IMR-90 (cell line): ENCODE measurements around the gene RCCD1. TPM values are rescaled to one million over a fixed set of nuclear protein-coding genes. Genes with fewer than 3 reads are reported as not detected.
A peak's percentile ranks its signal among the peaks of the same experiment; 100 is the strongest.

Experiments used
- ATAC-seq: fragments of 200-7000 bp; cut with Tn5 transposase; 2 replicates; pipeline ENCODE4 v1.9.1; 2020; ENCODE audit warnings: low read depth, mild to moderate bottlenecking, moderate library complexity
- BruUV-seq: library from RNA; stranded (reverse); fragments of 400-500 nt; replicated peaks from 2 replicates; lab custom pipeline; 2021; lab: Mats Ljungman, UMichigan
- CTCF ChIA-PET: fragments of 300-600 bp; formaldehyde crosslinking; extraction: SDS; loops from one replicate; lab custom pipeline; 2021; ENCODE audit warnings: antibody characterized with exemption; lab: Yijun Ruan, JAX
- POLR2A ChIA-PET: fragments of 300-600 bp; sonication (Branson Sonifier 250); formaldehyde crosslinking; loops from one replicate; lab custom pipeline; 2022; ENCODE audit warnings: antibody characterized with exemption; ENCODE audit not compliant: unreplicated experiment; lab: Charles Lee
- DNase-seq: peaks from one replicate; pipeline ENCODE4 v3.0.0; 2013
- H2AFZ ChIP-seq: replicated peaks from 2 replicates; pipeline ENCODE3; 2013; ENCODE audit warnings: low read length, mild to moderate bottlenecking; ENCODE audit not compliant: poor library complexity
- H2AK5ac ChIP-seq: 2 replicates; pipeline ENCODE4 v1.6.1; 2013; ENCODE audit warnings: low read depth, low read length, inconsistent platforms
- H2AK9ac ChIP-seq: replicated peaks from 2 replicates; pipeline ENCODE3; 2013; ENCODE audit warnings: mild to moderate bottlenecking, low read depth, low read length, moderate library complexity; ENCODE audit not compliant: poor library complexity
- H2BK120ac ChIP-seq: 2 replicates; pipeline ENCODE4 v1.6.1; 2013; ENCODE audit warnings: low read depth, low read length, inconsistent platforms
- H2BK15ac ChIP-seq: 3 replicates; pipeline ENCODE4 v1.6.1; 2013; ENCODE audit warnings: low read depth, low read length, inconsistent platforms
- H2BK20ac ChIP-seq: 2 replicates; pipeline ENCODE4 v1.6.1; 2013; ENCODE audit warnings: low read depth, mild to moderate bottlenecking, inconsistent platforms, low read length, moderate library complexity
- H2BK5ac ChIP-seq: 2 replicates; pipeline ENCODE4 v1.6.1; 2013; ENCODE audit warnings: mild to moderate bottlenecking, low read depth, low read length, inconsistent platforms; ENCODE audit not compliant: poor library complexity, severe bottlenecking
- H3K14ac ChIP-seq: replicated peaks from 2 replicates; pipeline ENCODE4 v1.6.1; 2013; ENCODE audit warnings: low read depth, low read length, inconsistent platforms
- H3K18ac ChIP-seq: 2 replicates; pipeline ENCODE4 v1.6.1; 2013; ENCODE audit warnings: low read depth, low read length, control low read depth
- H3K23ac ChIP-seq: 2 replicates; pipeline ENCODE4 v1.6.1; 2013; ENCODE audit warnings: low read depth, low read length, inconsistent platforms
- H3K27ac ChIP-seq: 2 replicates; pipeline ENCODE4 v1.5.1; 2013; ENCODE audit warnings: mild to moderate bottlenecking, control low read depth, low read length; ENCODE audit not compliant: insufficient read depth
- H3K27me3 ChIP-seq: 2 replicates; pipeline ENCODE4 v1.6.1; 2013; ENCODE audit warnings: low read length; ENCODE audit not compliant: control insufficient read depth, insufficient read depth
- H3K36me3 ChIP-seq: 2 replicates; pipeline ENCODE4 v1.6.1; 2013; ENCODE audit warnings: low read length, mixed read lengths; ENCODE audit not compliant: control insufficient read depth, insufficient read depth
- H3K4ac ChIP-seq: 2 replicates; pipeline ENCODE4 v1.6.1; 2013; ENCODE audit warnings: low read depth, low read length, inconsistent platforms
- H3K4me1 ChIP-seq: 2 replicates; pipeline ENCODE4 v1.6.1; 2013; ENCODE audit warnings: low read length, mixed read lengths; ENCODE audit not compliant: control insufficient read depth, insufficient read depth
- H3K4me2 ChIP-seq: 2 replicates; pipeline ENCODE4 v1.6.1; 2013; ENCODE audit warnings: low read depth, mild to moderate bottlenecking, control low read depth, low read length, moderate library complexity
- H3K4me3 ChIP-seq: 2 replicates; pipeline ENCODE4 v1.5.1; 2013; ENCODE audit warnings: low read depth, mild to moderate bottlenecking, control low read depth, low read length, moderate library complexity; ENCODE audit not compliant: insufficient read depth
- H3K56ac ChIP-seq: 2 replicates; pipeline ENCODE4 v1.6.1; 2013; ENCODE audit warnings: low read length, inconsistent platforms; ENCODE audit not compliant: insufficient read depth; ENCODE audit errors: extremely low read depth
- H3K79me1 ChIP-seq, 2 experiments: 2 replicates each; pipeline ENCODE4 v1.6.1; 2013; ENCODE audit warnings: low read length in 2 of 2, inconsistent platforms in 1 of 2, low read depth in 1 of 2
- H3K9ac ChIP-seq: 2 replicates; pipeline ENCODE4 v1.6.1; 2013; ENCODE audit warnings: low read depth, low read length, control low read depth
- H3K9me1 ChIP-seq: 2 replicates; pipeline ENCODE4 v1.6.1; 2013; ENCODE audit warnings: low read length, inconsistent platforms; ENCODE audit not compliant: insufficient read depth
- H3K9me3 ChIP-seq: 2 replicates; pipeline ENCODE4 v1.6.1; 2013; ENCODE audit warnings: low read length; ENCODE audit not compliant: control insufficient read depth, insufficient read depth
- H4K20me1 ChIP-seq: 2 replicates; pipeline ENCODE4 v1.6.1; 2013; ENCODE audit warnings: low read length, inconsistent platforms; ENCODE audit not compliant: insufficient read depth
- H4K5ac ChIP-seq: 2 replicates; pipeline ENCODE4 v1.6.1; 2013; ENCODE audit warnings: mild to moderate bottlenecking, low read depth, low read length, control low read depth
- H4K8ac ChIP-seq, 2 experiments: 2 replicates each; pipeline ENCODE4 v1.6.1; 2013; ENCODE audit warnings: low read depth in 2 of 2, low read length in 2 of 2, control low read depth in 1 of 2, inconsistent platforms in 1 of 2
- H4K91ac ChIP-seq: 2 replicates; pipeline ENCODE4 v1.6.1; 2013; ENCODE audit warnings: low read depth, low read length, inconsistent platforms; ENCODE audit not compliant: insufficient read depth
- BHLHE40 ChIP-seq: fragments of 150-350 bp; IDR thresholded peaks from 2 replicates; pipeline ENCODE4 v1.6.1; 2016; ENCODE audit warnings: mild to moderate bottlenecking, low read depth, low read length
- MAFK ChIP-seq: IDR thresholded peaks from 2 replicates; pipeline ENCODE4 v1.6.1; 2012; ENCODE audit warnings: low read depth, low read length, improper control_type of control experiment
- MAZ ChIP-seq: IDR thresholded peaks from 2 replicates; pipeline ENCODE4 v1.6.1; 2012; ENCODE audit warnings: low read depth, mild to moderate bottlenecking, low read length, improper control_type of control experiment, moderate library complexity, borderline replicate concordance
- POLR2A ChIP-seq: IDR thresholded peaks from 2 replicates; pipeline ENCODE4 v1.6.1; 2012; ENCODE audit warnings: mild to moderate bottlenecking, low read depth, low read length
- WGBS, 2 experiments: methylation state at CpG; one replicate each; pipeline versions ENCODE4 v1.1.5 to v1.1.7; 2013; ENCODE audit warnings: missing lambda C conversion rate in 2 of 2; ENCODE audit not compliant: insufficient read length in 1 of 2; ENCODE audit errors: extremely low coverage in 2 of 2; 5-methylcytosine and 5-hydroxymethylcytosine counted together
- dilution Hi-C: fragments of 300-500 bp; cut with HindIII; formaldehyde crosslinking; loops from one replicate; pipeline ENCODE4 v1.14.3; 2018; ENCODE audit warnings: low sequenced_read_pairs; ENCODE audit not compliant: unreplicated experiment
- in situ Hi-C: fragments of 300-500 bp; cut with MboI; formaldehyde crosslinking; loops from 3 replicates; pipeline ENCODE4 v1.14.3; 2019; ENCODE audit warnings: low sequenced_read_pairs, inconsistent platforms, mixed read lengths
- intact Hi-C: fragments of 100-400 bp; cut with micrococcal nuclease; formaldehyde crosslinking; loops from 2 replicates; pipeline ENCODE4 v1.10.0; 2022
- polyA plus RNA-seq, 3 experiments: library from polyadenylated mRNA; depleted of rRNA; stranded (reverse); fragments of >200 nt; gene quantifications; 2 replicates each; pipeline ENCODE4 v1.2.3, GENCODE V29; 2012; ENCODE audit warnings: low replicate concordance in 1 of 3
- total RNA-seq: library from RNA; depleted of rRNA; stranded (reverse); fragments of >200 nt; gene quantifications from 2 replicates; pipeline ENCODE4 v1.2.3, GENCODE V29; 2012

RCCD1 gene
- total and polyA plus RNA-seq, 2 of the 4 experiments (the other 2 are of a cell fraction) = 3.9 to 9.9 TPM

DNA sequence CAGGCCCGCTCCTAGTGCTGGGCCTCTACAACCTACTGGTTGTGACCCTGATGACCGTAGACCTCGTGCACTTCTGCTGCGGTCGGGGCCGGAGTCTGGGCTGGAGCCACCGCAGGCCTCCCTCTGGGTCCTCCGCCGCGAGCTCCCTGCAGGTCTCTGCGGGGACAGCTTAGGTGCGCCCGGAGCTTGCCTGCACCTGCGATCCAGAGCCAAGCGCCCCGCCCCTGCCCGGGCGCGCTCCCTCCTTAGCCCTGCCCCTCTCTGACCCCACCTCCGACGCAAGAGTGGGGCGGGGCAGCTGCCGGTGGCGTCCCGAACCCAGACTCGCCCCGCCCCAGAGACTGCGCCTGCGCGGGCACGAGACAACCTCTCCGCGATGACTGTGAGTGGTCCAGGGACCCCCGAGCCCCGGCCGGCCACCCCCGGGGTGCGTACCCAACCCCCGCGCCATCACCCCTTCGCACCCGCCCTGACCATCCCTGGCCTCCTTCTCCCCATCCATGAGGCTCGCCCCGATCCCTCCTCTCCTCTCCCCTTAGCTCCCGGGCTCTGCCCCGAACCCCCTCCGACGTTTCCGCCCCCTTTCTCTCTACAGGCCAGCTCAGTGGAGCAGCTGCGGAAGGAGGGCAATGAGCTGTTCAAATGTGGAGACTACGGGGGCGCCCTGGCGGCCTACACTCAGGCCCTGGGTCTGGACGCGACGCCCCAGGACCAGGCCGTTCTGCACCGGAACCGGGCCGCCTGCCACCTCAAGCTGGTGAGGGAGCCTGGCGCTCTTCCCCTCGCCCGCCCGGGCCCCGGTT, 19.5 kb upstream of the RCCD1 start, which contains the start of gene UNC45A:
TSS of gene UNC45A (plus strand) at position 337 of the 803 bp plus-strand sequence. CDS start at position 377, 40 bp downstream.
- Histone ChIP-seq H3K4ac (peak within 1 kb of the TSS; percentile 81), H3K56ac (peak within 1 kb of the TSS; percentile 83), H3K4me1 (peaks cover 9% of the 10 kb centered on the region), H2BK5ac (peak within 1 kb of the TSS; percentile 53), H3K27me3 (no peaks in the 10 kb centered on the region), H3K9me3 (no peaks in the 10 kb centered on the region), H4K5ac (peak within 1 kb of the TSS; percentile 16; the same call in 1 of the 2 replicates), H2AFZ (peak within 1 kb of the TSS; percentile 96), H3K36me3 (peaks cover 15% of the 10 kb centered on the region), H3K18ac (no peak within 1 kb of the TSS; the same call in 1 of the 2 replicates), H3K4me3 (peak within 1 kb of the TSS; percentile 76), H2BK120ac (peak within 1 kb of the TSS; percentile 68; the same call in 1 of the 2 replicates), H3K27ac (peak within 1 kb of the TSS; percentile 79), H3K9ac (peak within 1 kb of the TSS; percentile 92), H3K9me1 (peaks cover 13% of the 10 kb centered on the region), H4K20me1 (peaks cover 6% of the 10 kb centered on the region; the same call in 1 of the 2 replicates), H3K79me1 (peaks cover 32 to 59% of the 10 kb centered on the region in 2 experiments), H2BK15ac (no peak within 1 kb of the TSS), H2AK9ac (peak within 1 kb of the TSS; percentile 57), H2BK20ac (no peak within 1 kb of the TSS), H3K4me2 (peak within 1 kb of the TSS; percentile 92), H3K23ac (peak within 1 kb of the TSS; percentile 54), H4K8ac (peak within 1 kb of the TSS; percentile 51 to 75), H3K14ac (peak within 1 kb of the TSS; percentile 96), H4K91ac (peak within 1 kb of the TSS; percentile 32; the same call in 1 of the 2 replicates), H2AK5ac (peak within 1 kb of the TSS; percentile 83)
- CTCF ChIA-PET = interaction anchor here (0.6 to 2.7 kb wide), 6 partner anchors 8 to 71 kb away, joined by 3 to 9 read pairs (median 6); no protein-coding TSS in a partner anchor
- no TSS peak for BruUV-seq
- in situ Hi-C loops = no loop called here
- POLR2A ChIA-PET = interaction anchor here (0.7 kb wide), 1 partner anchor 533 kb away, joined by 3 read pairs; no protein-coding TSS in a partner anchor
- ATAC-seq = peak; percentile 89
- 0% methylated on average over 10 of the region's 65 CpGs; no CpG with 5 or more reads in 1 of the 2 experiments for WGBS, 2 experiments
- TF ChIP-seq MAZ (peak; percentile 60), BHLHE40 (peak; percentile 81; the same call in 1 of the 2 replicates), MAFK (no peak), POLR2A (0 out of 2 replicates have a peak, but pooled peaks have one; percentile 62)
- DNase-seq = peak; percentile 77
- dilution Hi-C loops = no loop called here
- intact Hi-C loops = loop anchor here (1.0 to 2.0 kb wide), 3 partner anchors 32 to 615 kb away; partner anchors contain the start of gene MAN2A2
